ENCODE results near the gene PIGM.
"Not testable (repeated sequence)": the region's sequence is repeated elsewhere in the genome, so short reads cannot be mapped to it uniquely, and the experiment has no call there.

The PIGM gene

GRCh38 chr1:160058087-160058486, 26.3 kb upstream of the PIGM start:
- DNase-seq, result no peak

GRCh38 chr1:160056648-160057169, 24.9 kb upstream of the PIGM start:
- DNase-seq, result no peak

DNA sequence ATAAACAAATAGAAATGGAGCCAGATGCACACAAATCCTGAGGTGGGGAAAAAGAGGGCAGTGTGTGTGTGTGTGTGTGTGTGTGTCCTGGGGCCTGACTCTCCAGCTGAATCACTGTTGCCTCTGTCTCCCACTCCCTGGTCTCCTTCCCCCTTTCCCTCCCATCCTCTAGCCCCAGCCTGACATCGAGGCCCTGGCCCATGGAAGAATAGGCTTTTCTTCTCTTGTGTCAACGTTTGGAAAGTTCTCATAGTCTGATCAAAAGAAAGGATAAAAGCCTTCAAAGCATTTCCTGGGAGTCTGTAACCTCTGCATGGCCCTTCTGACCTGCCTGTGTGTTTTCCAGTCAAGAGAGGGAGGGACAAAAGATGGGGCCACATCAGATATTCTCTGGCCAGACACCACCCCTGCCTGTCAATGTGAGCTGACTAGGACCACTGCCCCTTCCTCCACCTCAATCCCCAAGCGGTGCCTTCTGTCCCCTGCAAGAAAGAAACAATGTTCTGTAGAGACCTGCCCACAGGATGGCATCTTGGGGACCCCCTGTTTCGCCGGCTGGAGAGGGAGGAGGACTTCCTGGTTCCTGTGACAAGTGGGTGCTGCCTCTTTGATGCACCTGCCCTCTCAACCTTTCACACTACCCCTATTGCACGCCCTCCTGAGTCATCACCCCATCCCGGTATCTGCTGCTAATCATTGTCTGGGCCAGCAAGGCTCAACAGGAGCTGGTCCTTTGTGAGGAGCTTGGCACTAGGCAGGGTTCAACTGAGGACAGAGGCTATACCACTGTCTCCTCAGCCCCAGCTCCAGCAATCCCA, 22.0 kb upstream of the PIGM start:
- no peak for DNase-seq

- DNase-seq, result no peak
Measured at GRCh38 chr1:160052936-160053335, 21.1 kb upstream of the PIGM start.

DNA sequence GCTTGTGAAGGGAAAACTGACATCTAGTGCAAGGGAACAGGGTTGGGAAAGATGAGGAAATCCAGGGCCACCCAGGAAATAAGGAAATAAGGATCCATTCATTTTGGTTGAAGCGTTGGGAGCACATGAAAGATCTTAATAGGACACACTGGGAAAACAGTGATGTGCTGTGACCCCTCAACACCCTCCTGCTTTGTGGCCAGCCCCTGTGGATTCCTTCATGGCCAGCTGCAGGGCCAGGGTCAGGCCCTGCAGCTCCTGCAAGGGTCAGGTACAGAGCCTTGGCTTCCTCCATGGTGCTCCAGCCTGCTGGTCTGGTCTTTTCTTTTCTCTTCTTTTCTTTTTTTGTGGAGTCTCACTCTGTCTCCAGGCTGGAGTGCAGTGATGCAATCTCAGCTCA, 18.8 kb upstream of the PIGM start:
- no peak for DNase-seq

- DNase-seq, result not testable (repeated sequence)
Measured at GRCh38 chr1:160050182-160050581, 18.4 kb upstream of the PIGM start.

GRCh38 chr1:160049101-160049500, 17.3 kb upstream of the PIGM start:
- no peak for DNase-seq

- no peak for DNase-seq
Measured at GRCh38 chr1:160048335-160048734, 16.5 kb upstream of the PIGM start.

DNA sequence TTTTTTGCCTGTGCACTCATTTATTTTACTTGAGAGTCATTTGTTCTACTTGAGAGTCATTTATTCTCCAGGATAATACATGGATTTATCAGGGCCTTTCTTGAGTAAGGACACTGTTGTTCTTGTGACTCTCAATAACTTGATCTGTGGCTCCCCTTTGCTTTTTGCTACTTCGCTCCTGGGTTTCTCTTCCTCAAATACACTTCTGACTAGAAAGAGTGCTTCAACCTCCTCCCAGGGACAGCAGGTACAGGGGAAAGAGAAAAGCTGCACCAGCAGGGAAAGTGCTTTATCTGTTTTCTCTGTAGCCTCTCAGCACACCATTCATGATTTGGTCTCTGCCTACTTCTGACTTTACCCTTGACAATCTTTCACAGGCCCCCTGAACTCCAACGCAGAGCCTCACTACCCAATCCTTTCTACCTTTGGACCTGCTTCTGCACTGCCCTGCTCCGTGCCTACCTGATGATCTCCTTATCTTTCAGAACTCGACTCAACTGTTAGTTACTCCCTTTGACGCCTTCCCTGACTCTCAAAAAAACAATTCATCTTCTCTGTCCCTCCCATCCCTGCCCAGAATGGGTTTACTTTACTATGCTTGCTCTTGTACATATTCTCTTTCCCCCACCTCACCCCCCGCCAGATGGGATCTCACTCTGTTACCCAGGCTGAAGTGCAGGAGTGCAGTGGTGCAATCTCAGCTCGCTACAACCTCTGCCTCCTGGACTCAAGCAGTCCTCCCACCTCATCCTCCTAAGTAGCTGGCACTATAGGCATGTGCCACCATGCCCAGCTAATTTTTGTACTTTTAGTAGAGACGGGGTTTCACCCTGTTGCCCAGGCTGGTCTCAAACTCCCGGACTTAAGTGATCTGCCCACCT, 15.6 kb upstream of the PIGM start:
- no peak for DNase-seq

- DNase-seq, result no peak
Measured at GRCh38 chr1:160046494-160047110, 14.8 kb upstream of the PIGM start.

- DNase-seq, result no peak
Measured at GRCh38 chr1:160045653-160046052, 13.9 kb upstream of the PIGM start.

GRCh38 chr1:160043543-160043942, 11.8 kb upstream of the PIGM start:
- no peak for DNase-seq

DNA sequence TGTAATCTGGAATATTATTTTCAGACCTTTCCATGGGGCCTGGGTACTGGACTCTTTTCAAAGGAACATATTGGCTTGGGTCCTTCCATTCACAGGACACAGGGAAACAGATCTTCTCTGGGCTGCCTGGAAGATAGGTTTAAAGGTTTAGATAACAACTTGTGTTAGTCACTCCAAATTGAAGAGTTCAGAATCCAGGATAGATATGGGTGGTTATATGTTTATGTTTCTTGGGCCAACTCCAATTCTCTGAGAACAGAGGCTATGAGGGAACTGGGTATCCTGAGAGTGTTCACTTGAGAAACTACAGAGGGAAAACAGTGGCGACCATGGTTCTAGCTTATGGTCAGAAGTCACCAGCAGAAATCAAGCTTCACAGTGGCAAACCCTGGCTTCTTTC, 8.7 kb upstream of the PIGM start:
- DNase-seq, result no peak

DNA sequence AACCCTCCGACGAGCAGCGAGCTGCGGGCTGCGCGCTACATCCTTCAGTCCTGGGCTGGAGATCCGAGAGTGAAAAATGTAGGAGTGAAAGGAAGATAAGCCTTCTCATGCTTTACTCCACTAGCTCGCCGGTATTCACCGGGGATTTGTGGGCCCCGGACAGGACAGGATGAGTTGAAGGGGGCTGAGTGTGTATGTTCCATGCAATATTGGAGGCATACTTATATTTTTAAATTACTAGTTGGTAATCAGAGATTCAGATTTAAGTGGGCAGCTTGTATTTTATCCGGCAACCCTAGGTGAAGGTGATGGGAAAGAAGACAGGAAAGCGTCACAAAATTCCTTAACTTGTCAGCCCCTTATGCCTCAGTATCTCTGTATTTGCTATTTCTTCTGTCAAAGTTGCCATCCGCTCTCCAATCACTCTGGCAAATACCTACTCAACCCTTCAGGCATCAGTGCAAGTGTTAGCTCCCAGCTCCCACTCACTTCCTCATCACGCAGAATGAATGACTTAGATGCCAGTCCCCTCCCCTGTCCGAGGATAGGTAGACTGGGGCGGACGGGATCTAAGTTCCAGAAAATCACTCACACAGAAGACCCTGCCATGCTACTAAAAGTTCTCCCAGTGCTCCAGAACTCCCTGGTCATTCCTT, 503 bp upstream of the PIGM start:
- DNase-seq, result no peak

DNA sequence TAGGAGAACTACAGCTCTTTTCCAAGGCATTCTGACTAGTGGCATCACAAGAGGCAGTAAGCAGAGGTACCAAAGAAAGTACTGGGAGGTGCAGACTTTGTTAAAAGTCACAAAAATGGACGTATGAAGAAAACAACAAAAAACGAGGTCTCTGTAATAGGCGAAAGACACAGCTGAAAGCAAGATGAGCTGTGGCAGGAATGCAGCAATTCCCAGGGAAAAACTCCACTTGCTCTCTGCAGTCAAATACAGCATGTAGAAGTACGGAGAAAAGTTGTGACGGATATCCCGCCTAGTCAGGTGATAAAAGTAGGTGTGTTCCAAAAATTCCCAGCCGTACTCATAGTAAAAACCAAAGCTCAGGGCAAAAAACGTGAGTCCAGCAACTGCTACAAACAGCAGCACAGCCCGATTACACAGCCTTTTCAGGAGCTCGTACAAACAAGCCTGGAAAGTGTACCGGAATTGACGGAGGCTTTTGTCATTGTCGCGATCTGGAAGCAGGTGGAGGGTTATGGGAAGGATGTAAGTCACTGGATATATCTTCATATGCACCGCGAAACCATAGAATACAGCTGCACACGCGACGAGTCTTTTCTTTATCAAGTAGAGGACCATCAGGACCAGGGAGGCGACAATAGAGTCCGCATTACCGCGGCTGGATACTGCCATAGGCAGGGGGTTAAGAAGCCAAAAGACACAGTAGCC, 979 bp downstream of the PIGM start:
- DNase-seq, result no peak

- DNase-seq, result no peak
Measured at GRCh38 chr1:160028426-160028825, 3.4 kb downstream of the PIGM start.

- no peak for DNase-seq
Measured at GRCh38 chr1:160025314-160025713, 6.5 kb downstream of the PIGM start.

GRCh38 chr1:160024195-160024905, 7.4 kb downstream of the PIGM start:
- DNase-seq, result no peak

- no peak for DNase-seq
Measured at GRCh38 chr1:160022330-160023310, 9.2 kb downstream of the PIGM start.

GRCh38 chr1:160021376-160022074, 10.3 kb downstream of the PIGM start:
- no peak for DNase-seq

Measured in NCI-H2107 (cell line).